Measurements from ENCODE around the gene BNIP3.
"Not testable (repeated sequence)": the region's sequence is repeated elsewhere in the genome, so short reads cannot be mapped to it uniquely, and the experiment has no call there.

Gene BNIP3

DNA sequence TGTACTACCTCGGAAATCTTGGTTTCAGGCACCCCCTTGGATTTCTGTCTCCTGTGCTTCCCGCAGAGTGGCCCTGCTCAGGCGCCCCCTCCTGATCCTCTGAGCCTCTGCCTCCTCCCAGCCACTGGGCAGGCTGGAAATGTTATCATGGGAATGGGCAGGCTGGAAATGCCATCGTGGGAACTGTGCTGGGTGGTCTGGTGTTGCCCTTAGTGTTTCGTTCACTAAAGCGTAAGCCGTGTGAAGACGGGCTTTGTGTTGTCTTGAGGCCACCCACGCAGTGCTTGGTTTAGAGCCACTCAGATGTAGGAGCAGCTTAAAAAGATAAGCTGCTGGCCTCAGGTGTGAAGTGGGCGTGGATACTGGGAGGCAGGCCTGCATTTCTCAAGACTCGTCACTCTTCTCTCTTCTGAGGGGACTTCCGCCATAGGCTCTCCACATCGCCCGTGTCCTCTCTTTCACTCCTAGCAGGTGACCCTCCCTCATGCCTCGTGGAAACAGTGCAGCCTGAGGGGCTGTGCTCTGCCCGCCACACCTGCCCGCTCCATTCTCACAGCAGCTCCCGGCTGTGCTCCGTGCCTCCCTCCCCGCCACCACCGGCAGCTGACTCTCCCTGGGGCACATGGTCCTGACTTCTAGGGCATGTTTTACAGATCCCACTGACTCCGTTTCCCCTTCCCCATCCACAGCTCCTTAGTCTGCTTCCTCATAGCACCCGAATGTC, 52.4 kb downstream of the BNIP3 start:
- no peak for DNase-seq (ENCODE audit: low spot score)

DNA sequence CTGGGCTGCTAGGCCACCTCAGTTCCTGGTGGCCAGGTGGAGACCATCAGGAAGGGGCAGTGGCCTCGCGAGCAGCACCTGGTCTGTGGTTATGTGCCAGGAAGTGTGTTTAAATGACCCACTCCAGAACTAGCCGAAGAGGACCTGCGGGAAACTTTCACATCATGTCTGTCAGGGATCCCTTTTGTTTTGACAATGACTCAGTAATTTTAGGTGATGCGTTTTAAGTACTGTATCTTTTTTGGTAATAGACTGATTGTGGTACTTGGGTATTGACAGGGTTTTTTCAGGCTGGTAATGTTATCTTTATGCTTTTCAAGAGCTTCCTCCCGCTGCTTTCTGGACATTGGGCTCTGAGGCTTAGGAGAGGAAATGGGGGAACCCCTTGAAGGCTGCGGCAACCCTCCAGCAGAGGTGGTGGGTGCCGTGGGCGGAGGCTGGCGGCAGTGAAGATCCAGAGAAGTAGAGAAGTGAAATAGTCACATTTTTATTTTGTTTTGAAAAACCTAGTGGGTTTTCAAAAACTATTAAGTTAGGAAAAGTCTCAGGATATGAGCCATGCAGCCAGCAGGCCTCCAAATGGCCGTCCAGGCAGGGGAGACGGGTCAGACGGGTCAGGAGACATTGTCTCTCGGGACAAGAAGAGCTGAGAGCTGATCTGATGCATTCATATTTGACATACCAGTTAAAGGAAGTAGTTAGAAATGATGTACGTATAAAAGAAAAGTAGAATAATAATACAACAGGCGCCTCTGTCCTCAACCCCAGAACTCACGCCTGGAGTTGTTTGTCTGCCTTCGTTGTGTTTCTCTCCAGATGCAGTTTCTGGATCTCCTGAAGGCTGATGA, 53.3 kb downstream of the BNIP3 start:
- peak; percentile 31 for DNase-seq (ENCODE audit: low spot score)

DNA sequence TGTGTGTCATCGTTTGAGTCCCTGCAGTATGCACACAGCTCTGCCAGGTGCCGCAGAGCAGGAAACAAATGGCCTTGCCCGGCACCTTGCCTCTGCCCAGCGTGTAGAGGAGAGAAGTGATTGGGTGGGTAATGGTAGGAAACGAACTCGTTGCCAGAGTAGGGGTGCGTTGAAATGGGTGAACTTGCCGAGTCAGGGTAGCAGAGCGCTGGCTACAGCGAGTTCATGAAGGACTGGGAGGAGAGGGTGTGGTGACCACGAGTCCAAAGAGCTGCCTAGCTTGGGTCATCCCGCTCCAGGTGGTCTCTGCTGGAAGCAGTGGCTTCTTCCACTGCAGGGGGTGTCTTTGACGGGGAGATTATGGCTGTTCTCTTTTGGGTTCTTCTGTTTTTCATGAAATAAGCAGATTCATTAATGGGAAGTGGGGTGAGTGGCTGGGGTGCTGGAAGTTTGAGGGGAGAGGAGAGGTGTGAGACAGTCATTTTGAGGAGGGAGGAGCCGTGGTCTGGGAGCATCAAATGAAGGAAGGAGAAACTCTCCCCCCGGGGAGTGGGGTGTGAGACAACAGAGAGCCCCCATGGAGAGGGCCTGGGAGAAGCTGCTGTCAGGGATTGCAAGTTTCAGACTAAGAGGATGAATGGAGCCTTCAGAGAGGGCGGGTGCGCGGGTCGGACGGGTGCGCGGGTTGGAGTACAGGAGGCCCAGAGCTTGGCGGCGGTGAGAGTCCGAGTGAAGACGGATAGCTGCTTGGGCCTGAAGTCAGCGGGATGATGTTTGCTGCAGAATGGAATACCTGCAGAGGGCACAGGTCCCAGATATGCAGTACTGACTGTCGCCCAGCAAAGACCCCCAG, 54.8 kb downstream of the BNIP3 start:
- no peak for DNase-seq (ENCODE audit: low spot score)

DNA sequence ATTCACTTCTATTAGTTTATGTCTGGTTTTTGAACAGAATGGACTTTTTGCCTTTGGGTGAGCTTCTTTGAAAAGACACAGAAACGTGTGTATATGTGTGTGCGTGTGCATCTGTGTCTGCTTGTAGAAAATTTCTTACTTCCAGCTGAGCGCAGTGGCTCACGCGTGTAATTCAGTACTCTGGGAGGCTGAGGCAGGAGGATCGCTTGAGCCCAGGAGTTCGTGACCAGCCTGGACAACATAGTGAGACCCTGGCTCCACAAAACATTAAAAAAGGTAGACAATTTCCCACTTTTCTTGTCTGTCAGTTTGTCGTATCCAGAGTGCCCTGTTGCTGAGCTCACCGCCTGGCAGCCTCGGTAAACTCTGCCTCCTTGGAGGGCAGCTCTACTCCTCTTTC, 55.5 kb downstream of the BNIP3 start:
- DNase-seq (ENCODE audit: low spot score), result no peak

DNA sequence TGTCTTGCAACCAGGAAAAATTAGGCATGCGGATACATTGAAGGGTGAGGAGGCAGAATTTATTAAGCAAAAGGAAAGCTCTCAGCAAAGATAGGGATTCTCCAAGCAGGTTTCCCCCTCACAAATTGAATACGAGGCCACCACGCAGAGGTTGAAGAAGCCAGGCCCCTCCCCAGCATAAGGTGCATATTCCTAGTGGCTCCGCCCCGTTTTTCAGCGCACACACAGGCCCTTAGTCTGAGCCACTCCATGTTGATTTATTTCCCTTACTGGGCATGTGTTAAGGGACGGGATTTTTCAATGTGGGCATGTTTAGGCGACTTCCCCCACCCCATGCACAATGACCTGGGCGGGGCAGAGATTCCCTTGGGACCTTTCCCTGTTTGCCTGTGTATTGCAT, 56.0 kb downstream of the BNIP3 start:
- no peak for DNase-seq (ENCODE audit: low spot score)

DNA sequence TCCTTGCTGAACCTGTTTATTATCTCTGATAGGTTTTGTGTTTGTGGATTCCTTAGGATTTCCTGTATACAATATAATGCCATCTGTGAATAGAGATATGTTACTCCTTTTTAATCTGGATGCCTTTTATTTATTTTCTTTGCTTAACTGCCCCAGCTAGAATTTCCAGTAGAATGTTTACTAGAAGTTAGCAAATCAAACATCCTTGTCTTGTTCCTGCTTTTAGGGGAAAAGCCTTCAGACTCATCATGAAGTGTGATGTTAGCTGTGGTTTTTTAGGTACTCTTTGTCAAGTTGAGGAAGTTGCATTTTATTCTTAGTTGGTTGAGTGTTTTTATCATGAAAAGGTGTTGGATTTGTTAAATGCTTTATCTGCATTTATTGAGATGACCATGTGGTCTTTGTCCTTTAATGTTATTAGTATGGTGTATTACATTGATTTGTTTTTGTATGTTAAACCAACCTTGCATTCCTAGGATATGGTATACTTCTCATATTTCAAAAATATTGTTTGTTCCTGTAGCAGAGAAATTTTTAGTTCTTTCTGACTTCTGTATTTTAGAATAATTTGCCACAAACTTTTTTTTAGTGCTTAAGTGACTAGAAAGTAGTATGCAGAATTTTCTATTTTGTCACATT, 56.6 kb downstream of the BNIP3 start:
- no peak for DNase-seq (ENCODE audit: low spot score)

- DNase-seq (ENCODE audit: low spot score), result no peak
These were observed 58.5 kb downstream of the BNIP3 start for GRCh38 chr10:131923038-131923756.

DNA sequence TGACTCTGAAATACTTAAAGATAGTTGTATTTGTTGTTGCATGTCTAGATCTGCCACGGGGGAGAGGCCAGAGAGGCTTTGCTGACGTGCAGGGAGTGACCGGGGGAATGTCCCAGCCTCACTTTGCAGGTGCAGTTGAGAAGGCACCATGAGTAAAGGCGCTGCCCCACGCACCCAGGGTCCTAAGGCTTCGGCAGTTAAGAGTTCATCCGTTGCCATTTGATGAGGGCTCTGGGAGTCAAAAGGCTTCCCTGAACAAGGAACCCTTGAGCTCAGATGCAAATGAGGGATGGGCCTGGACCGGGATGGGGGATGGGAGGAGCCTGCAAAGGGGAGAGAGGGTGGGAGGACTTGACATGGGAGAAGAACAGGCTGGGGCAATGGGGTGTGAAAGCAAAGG, 60.5 kb downstream of the BNIP3 start:
- DNase-seq (ENCODE audit: low spot score), result no peak

DNA sequence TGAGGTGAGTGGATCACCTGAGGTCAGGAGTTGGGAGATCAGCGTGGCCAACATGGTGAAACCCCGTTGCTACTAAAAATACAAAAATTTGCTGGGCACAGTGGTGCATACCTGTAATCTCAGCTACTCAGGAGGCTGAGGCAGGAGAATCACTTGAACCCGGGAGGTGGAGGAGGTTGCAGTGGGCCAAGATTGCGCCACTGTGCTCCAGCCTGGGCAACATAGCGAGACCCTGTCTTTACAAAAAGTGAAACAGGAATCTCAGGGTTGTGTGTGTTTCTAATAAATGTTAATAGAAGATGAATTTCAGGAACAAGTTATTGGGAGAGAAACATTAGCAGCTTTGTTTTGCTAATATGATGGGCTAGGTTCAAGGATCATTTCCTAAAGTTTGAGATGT, 61.0 kb downstream of the BNIP3 start:
- no peak for DNase-seq (ENCODE audit: low spot score)

DNA sequence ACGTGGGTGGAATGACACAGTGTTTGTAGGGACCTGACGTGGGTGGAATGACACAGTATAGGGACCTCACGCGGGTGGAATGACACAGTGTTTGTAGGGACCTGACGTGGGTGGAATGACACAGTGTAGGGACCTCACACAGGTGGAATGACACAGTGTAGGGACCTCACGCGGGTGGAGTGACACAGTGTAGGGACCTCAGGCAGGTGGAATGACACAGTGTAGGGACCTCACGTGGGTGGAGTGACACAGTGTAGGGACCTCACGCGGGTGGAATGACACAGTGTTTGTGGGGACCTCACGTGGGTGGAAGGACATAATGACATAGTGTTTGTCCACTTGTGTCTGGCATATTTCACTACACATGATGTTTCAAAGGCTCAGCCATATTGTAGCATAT, 61.6 kb downstream of the BNIP3 start:
- no peak for DNase-seq (ENCODE audit: low spot score)

DNA sequence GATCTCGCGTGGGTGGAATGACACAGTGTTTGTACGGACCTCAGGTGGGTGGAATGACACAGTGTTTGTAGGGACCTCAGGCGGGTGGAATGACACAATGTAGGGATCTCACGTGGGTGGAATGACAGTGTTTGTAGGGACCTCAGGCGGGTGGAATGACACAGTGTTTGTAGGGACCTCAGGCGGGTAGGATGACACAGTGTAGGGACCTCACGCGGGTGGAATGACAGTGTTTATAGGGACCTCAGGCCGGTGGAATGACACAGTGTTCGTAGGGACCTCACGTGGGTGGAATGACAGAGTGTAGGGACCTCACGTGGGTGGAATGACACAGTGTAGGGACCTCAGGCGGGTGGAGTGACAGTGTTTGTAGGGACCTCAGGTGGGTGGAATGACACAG, 62.3 kb downstream of the BNIP3 start:
- DNase-seq (ENCODE audit: low spot score), result not testable (repeated sequence)
